Activated T-cell treated with anti-CD3 and anti-CD28 coated beads, Interleukin-2, amount 50 U/mL, for 4 hours (primary cell): Measurements from ENCODE around the gene HSPA14. TPM values are rescaled to one million over a fixed set of nuclear protein-coding genes. Genes with fewer than 3 reads are reported as not detected.
"Not testable (repeated sequence)": the region's sequence is repeated elsewhere in the genome, so short reads cannot be mapped to it uniquely, and the experiment has no call there.

Experiments
- ATAC-seq, 2 donors: fragments of 200-7000 bp; cut with Tn5 transposase; one replicate each; pipeline ENCODE4 v1.10.0; 2021
- DNase-seq: peaks from one replicate; pipeline ENCODE4 v3.0.0-alpha.2; 2020
- H3K27me3 Mint-ChIP-seq: one replicate; pipeline ENCODE4 v1.8.0; 2021; ENCODE audit warnings: low read depth, mixed read lengths
- H3K36me3 Mint-ChIP-seq: one replicate; pipeline ENCODE4 v1.8.0; 2022; ENCODE audit warnings: mixed read lengths; ENCODE audit not compliant: insufficient read depth
- H3K4me1 Mint-ChIP-seq: one replicate; pipeline ENCODE4 v1.8.0; 2021; ENCODE audit warnings: low read depth, mixed read lengths
- H3K4me3 Mint-ChIP-seq: one replicate; pipeline ENCODE4 v1.8.0; 2021; ENCODE audit warnings: mild to moderate bottlenecking, moderate library complexity, mixed read lengths
- H3K9me3 Mint-ChIP-seq: one replicate; pipeline ENCODE4 v1.8.0; 2021; ENCODE audit warnings: mixed read lengths
- total RNA-seq, 3 donors: library from RNA; stranded (reverse); gene quantifications; one replicate each; pipeline ENCODE4 v1.2.1, GENCODE V29; 2021

HSPA14 gene
- total RNA-seq, 3 donors from 2014 or later: 53.9 to 58.5 (median 54.6) TPM

DNA sequence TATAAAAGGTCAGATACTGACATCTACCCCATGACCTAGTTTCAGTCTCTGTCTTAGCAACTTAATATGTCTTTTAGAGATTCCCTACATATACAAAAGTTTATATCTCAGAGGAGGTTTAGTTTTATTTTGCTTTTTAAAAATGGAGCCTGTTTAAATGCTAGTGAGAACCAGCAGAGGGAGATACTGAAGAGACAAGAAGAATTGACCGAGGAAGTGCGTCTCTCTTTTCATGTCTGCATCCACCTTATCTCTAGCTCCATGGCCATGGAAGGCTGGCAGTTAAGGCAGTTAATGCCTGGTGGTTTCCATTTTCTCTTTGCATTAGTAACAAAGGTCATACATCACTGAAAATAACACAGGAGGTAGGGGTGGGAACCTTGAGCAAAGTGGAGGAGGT lies 51.2 kb downstream of the HSPA14 start:
- Mint-ChIP-seq H3K27me3 (no peaks in the 10 kb centered on the region), H3K4me1 (peaks cover 4% of the 10 kb centered on the region), H3K4me3 (no peak overlapping the region), H3K9me3 (no peaks in the 10 kb centered on the region), H3K36me3 (no peaks in the 10 kb centered on the region)
- ATAC-seq: no peak
- DNase-seq: no peak

DNA sequence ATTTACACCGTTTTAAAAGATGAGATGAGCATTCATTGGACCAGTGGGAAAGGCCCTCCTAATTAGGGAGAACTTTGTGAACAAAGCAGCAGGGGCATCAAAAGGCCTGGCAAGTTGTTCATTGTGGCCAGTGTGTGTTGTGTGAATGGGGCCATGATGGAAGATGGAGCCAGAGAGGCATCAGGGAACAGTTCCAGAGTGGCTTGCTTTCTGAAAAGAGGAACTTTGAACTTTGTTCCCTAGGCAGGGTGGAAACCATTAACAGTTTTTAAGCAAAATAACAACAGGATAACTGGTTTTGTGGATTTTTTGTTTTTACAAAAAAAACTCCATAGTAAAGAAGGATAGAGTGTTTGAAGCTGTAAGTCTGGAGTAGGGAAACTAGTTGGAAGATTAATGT lies 53.0 kb downstream of the HSPA14 start:
- no peaks in the 10 kb centered on the region for H3K27me3 Mint-ChIP-seq
- ATAC-seq (no peak), DNase-seq (no peak)
- no peaks in the 10 kb centered on the region for H3K9me3 Mint-ChIP-seq
- no peaks in the 10 kb centered on the region for H3K36me3 Mint-ChIP-seq
- peaks cover 4% of the 10 kb centered on the region for H3K4me1 Mint-ChIP-seq
- no peak overlapping the region for H3K4me3 Mint-ChIP-seq

DNA sequence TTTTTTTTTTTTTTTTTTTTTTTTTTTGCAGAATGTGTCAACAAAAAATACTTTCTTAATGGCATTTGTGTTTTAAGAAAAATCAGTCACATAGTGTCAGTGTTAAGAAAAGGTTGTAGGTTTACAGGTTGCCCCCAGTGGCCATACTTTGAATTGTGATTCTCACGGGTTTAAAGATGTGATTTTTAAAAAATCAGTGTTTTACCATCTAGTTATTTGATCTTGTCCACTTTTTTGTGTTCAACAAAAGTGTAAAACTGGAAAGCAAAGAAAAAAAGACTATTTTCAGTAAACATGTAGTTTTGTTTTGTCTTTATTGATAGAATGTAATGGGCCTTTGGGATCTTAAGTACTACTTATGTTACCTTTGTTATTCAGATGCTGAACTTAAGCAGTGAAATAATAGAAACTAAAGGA lies 66.2 kb downstream of the HSPA14 start:
- DNase-seq: no peak
- H3K4me3 Mint-ChIP-seq: no peak overlapping the region
- peaks cover 12% of the 10 kb centered on the region for H3K4me1 Mint-ChIP-seq
- peak in 1 of 2 donors; percentile 46 for ATAC-seq
- no peaks in the 10 kb centered on the region for H3K27me3 Mint-ChIP-seq
- H3K36me3 Mint-ChIP-seq: peaks cover 27% of the 10 kb centered on the region
- H3K9me3 Mint-ChIP-seq: peaks cover 2% of the 10 kb centered on the region

GRCh38 chr10:14904864-14905263 lies 66.8 kb downstream of the HSPA14 start:
- Mint-ChIP-seq H3K4me3 (no peak overlapping the region), H3K4me1 (peaks cover 12% of the 10 kb centered on the region), H3K27me3 (no peaks in the 10 kb centered on the region), H3K36me3 (peaks cover 23% of the 10 kb centered on the region), H3K9me3 (peaks cover 2% of the 10 kb centered on the region)
- DNase-seq (no peak), ATAC-seq (no peak)

DNA sequence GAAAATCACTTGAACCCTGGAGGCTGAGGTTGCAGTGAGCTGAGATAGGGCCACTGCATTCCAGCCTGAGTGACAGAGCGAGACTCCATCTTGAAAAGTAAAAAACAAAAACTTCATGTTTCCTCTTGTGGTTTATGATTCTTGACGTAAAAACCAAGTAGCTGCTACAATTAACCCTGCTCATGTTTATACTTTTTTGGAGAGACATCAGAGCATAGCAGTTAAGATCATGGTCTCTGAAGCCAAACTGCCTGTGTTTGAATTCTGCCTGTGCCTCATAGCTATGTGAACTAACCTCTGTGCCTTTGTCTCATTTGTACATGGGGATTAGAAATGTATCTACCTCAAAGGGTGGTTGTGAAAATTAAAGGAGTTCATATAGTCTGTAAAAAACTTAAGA lies 67.8 kb downstream of the HSPA14 start:
- Mint-ChIP-seq H3K4me1 (peaks cover 14% of the 10 kb centered on the region), H3K9me3 (peaks cover 2% of the 10 kb centered on the region), H3K4me3 (no peak overlapping the region), H3K36me3 (peaks cover 31% of the 10 kb centered on the region), H3K27me3 (no peaks in the 10 kb centered on the region)
- DNase-seq (no peak), ATAC-seq (no peak)

- ATAC-seq: no peak
- H3K4me1 Mint-ChIP-seq: peaks cover 21% of the 10 kb centered on the region
- H3K27me3 Mint-ChIP-seq: no peaks in the 10 kb centered on the region
- no peak for DNase-seq
- no peak overlapping the region for H3K4me3 Mint-ChIP-seq
- peaks cover 40% of the 10 kb centered on the region for H3K36me3 Mint-ChIP-seq
- H3K9me3 Mint-ChIP-seq: peaks cover 2% of the 10 kb centered on the region
These were observed 68.7 kb downstream of the HSPA14 start for GRCh38 chr10:14906765-14907164.

- peaks cover 46% of the 10 kb centered on the region for H3K36me3 Mint-ChIP-seq
- not testable (repeated sequence) for H3K9me3 Mint-ChIP-seq, DNase-seq, ATAC-seq, H3K4me3 Mint-ChIP-seq, H3K27me3 Mint-ChIP-seq
- peaks cover 21% of the 10 kb centered on the region for H3K4me1 Mint-ChIP-seq
These were observed 69.5 kb downstream of the HSPA14 start for GRCh38 chr10:14907591-14907990.

- peaks cover 25% of the 10 kb centered on the region for H3K4me1 Mint-ChIP-seq
- no peak for DNase-seq
- H3K4me3 Mint-ChIP-seq: no peak overlapping the region
- no peak for ATAC-seq
- H3K9me3 Mint-ChIP-seq: peaks cover 2% of the 10 kb centered on the region
- H3K27me3 Mint-ChIP-seq: no peaks in the 10 kb centered on the region
- H3K36me3 Mint-ChIP-seq: peaks cover 55% of the 10 kb centered on the region
These were observed 71.0 kb downstream of the HSPA14 start for GRCh38 chr10:14909101-14909500.

- no peak for DNase-seq
- H3K27me3 Mint-ChIP-seq: no peaks in the 10 kb centered on the region
- H3K36me3 Mint-ChIP-seq: peaks cover 70% of the 10 kb centered on the region
- peaks cover 29% of the 10 kb centered on the region for H3K4me1 Mint-ChIP-seq
- H3K9me3 Mint-ChIP-seq: peaks cover 2% of the 10 kb centered on the region
- ATAC-seq: no peak
- H3K4me3 Mint-ChIP-seq: no peak overlapping the region
These were observed 72.8 kb downstream of the HSPA14 start for GRCh38 chr10:14910953-14911352.

DNA sequence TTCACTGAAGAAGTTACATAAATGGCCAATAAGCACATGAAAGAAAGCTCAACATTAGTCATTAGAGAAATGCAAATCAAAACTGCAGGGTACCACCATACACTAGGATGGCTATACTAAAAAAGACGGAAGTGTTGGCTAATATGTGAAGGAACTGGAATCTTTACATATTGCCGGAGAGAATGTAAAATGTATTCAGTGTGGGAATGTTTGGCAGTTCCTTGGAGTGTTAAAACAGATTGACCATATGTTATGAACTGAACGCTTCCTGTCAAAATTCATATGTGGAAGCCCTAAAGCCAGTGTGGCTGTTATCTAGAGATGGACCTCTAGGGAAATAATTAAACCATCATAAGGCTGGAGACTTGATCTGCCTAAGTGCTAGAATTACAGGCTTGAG lies 73.7 kb downstream of the HSPA14 start:
- DNase-seq (no peak), ATAC-seq (no peak)
- Mint-ChIP-seq H3K4me3 (no peak overlapping the region), H3K27me3 (no peaks in the 10 kb centered on the region), H3K36me3 (peaks cover 74% of the 10 kb centered on the region), H3K4me1 (peaks cover 31% of the 10 kb centered on the region), H3K9me3 (peaks cover 2% of the 10 kb centered on the region)

GRCh38 chr10:14916600-14916999 lies 78.5 kb downstream of the HSPA14 start:
- H3K4me3 Mint-ChIP-seq: no peak overlapping the region
- H3K27me3 Mint-ChIP-seq: no peaks in the 10 kb centered on the region
- no peak for ATAC-seq
- peaks cover 81% of the 10 kb centered on the region for H3K36me3 Mint-ChIP-seq
- DNase-seq: no peak
- H3K9me3 Mint-ChIP-seq: peaks cover 8% of the 10 kb centered on the region
- peaks cover 21% of the 10 kb centered on the region for H3K4me1 Mint-ChIP-seq

GRCh38 chr10:14917827-14918226 lies 79.7 kb downstream of the HSPA14 start:
- no peak overlapping the region for H3K4me3 Mint-ChIP-seq
- DNase-seq (no peak), ATAC-seq (no peak)
- no peaks in the 10 kb centered on the region for H3K27me3 Mint-ChIP-seq
- peaks cover 82% of the 10 kb centered on the region for H3K36me3 Mint-ChIP-seq
- H3K9me3 Mint-ChIP-seq: peaks cover 8% of the 10 kb centered on the region
- peaks cover 21% of the 10 kb centered on the region for H3K4me1 Mint-ChIP-seq

GRCh38 chr10:14918964-14919363 lies 80.9 kb downstream of the HSPA14 start:
- no peak for DNase-seq
- peaks cover 19% of the 10 kb centered on the region for H3K4me1 Mint-ChIP-seq
- no peak for ATAC-seq
- H3K9me3 Mint-ChIP-seq: peaks cover 8% of the 10 kb centered on the region
- peaks cover 83% of the 10 kb centered on the region for H3K36me3 Mint-ChIP-seq
- H3K4me3 Mint-ChIP-seq: no peak overlapping the region
- H3K27me3 Mint-ChIP-seq: no peaks in the 10 kb centered on the region
